SK-N-SH treated with all-trans-retinoic acid at 6 μM for 48 hours (cell line): ENCODE data around the gene MTCL1.

Source experiments
- ARNTL ChIP-seq: fragments of 450-650 bp; formaldehyde crosslinking; IDR thresholded peaks from 2 replicates; pipeline ENCODE4 v1.5.0; 2020; ENCODE audit warnings: low read depth, mild to moderate bottlenecking, moderate library complexity, borderline replicate concordance
- BACH2 ChIP-seq: fragments of 250-450 bp; sonication (Bioruptor Pico); IDR thresholded peaks from 2 replicates; pipeline ENCODE4 v1.9.0; 2021; ENCODE audit warnings: mild to moderate bottlenecking, borderline replicate concordance
- CREB5 ChIP-seq: fragments of 250-450 bp; sonication (Bioruptor Pico); IDR thresholded peaks from 2 replicates; pipeline ENCODE4 v1.5.1; 2020; ENCODE audit warnings: low read depth, mild to moderate bottlenecking, moderate library complexity
- CSRNP3 ChIP-seq: fragments of 250-450 bp; sonication (Bioruptor Pico); IDR thresholded peaks from 2 replicates; pipeline ENCODE4 v1.5.1; 2021; ENCODE audit warnings: mild to moderate bottlenecking, moderate library complexity
- ESRRG ChIP-seq: fragments of 250-450 bp; sonication (Bioruptor Pico); IDR thresholded peaks from 2 replicates; pipeline ENCODE4 v1.6.1; 2021; ENCODE audit warnings: mild to moderate bottlenecking
- ISL1 ChIP-seq: fragments of 250-450 bp; sonication (Bioruptor Pico); IDR thresholded peaks from 2 replicates; pipeline ENCODE4 v2.1.2; 2022; ENCODE audit warnings: mild to moderate bottlenecking, moderate library complexity
- OSR1 ChIP-seq: fragments of 250-450 bp; sonication (Bioruptor Pico); IDR thresholded peaks from 2 replicates; pipeline ENCODE4 v1.8.0; 2022; ENCODE audit warnings: moderate library complexity, mild to moderate bottlenecking, inconsistent platforms
- PATZ1 ChIP-seq: fragments of 250-450 bp; sonication (Bioruptor Pico); IDR thresholded peaks from 2 replicates; pipeline ENCODE4 v1.8.0; 2020; ENCODE audit warnings: mild to moderate bottlenecking, moderate library complexity, borderline replicate concordance
- SNAI2 ChIP-seq: fragments of 250-450 bp; sonication (Bioruptor Pico); IDR thresholded peaks from 2 replicates; pipeline ENCODE4 v1.5.0; 2020; ENCODE audit warnings: mild to moderate bottlenecking, moderate library complexity
- TSHZ2 ChIP-seq: fragments of 250-450 bp; sonication (Bioruptor Pico); IDR thresholded peaks from 2 replicates; pipeline ENCODE4 v1.5.0; 2020; ENCODE audit warnings: mild to moderate bottlenecking, moderate library complexity
- ZC3H10 ChIP-seq: fragments of 250-450 bp; sonication (Bioruptor Pico); IDR thresholded peaks from 2 replicates; pipeline ENCODE4 v1.5.1; 2021; ENCODE audit warnings: mild to moderate bottlenecking, moderate library complexity
- ZFP3 ChIP-seq: fragments of 250-450 bp; sonication (Bioruptor Pico); IDR thresholded peaks from 2 replicates; pipeline ENCODE4 v1.5.0; 2020; ENCODE audit warnings: mild to moderate bottlenecking, moderate library complexity
- ZFP30 ChIP-seq: fragments of 450-650 bp; formaldehyde crosslinking; IDR thresholded peaks from 2 replicates; pipeline ENCODE4 v1.5.0; 2022; ENCODE audit warnings: mild to moderate bottlenecking, moderate library complexity
- ZNF565 ChIP-seq: fragments of 450-650 bp; formaldehyde crosslinking; conservative IDR thresholded peaks from 2 replicates; pipeline ENCODE4 v1.5.0; 2020; ENCODE audit warnings: low read depth, mild to moderate bottlenecking, moderate library complexity

GRCh38 chr18:8696749-8697211 is 8.6 kb upstream of the MTCL1 start:
- TF ChIP-seq ISL1 (CRISPR knock-in tag) (no peak), BACH2 (CRISPR knock-in tag) (no peak), CREB5 (CRISPR knock-in tag) (no peak), TSHZ2 (CRISPR knock-in tag) (no peak), CSRNP3 (CRISPR knock-in tag) (no peak), SNAI2 (CRISPR knock-in tag) (no peak), PATZ1 (no peak), OSR1 (CRISPR knock-in tag) (no peak), ZFP30 (CRISPR knock-in tag) (no peak), ARNTL (CRISPR knock-in tag) (no peak), ZC3H10 (CRISPR knock-in tag) (no peak), ZNF565 (CRISPR knock-in tag) (no peak), ESRRG (CRISPR knock-in tag) (no peak), ZFP3 (CRISPR knock-in tag) (no peak)
